C4-2B (cell line): ENCODE results near the gene CYP19A1.

Experiments
- CTCF ChIP-seq: fragments of 450-650 bp; conservative IDR thresholded peaks from 2 replicates; pipeline ENCODE4 v1.5.1; 2017; ENCODE audit warnings: mild to moderate bottlenecking
- ZFX ChIP-seq: fragments of 450-650 bp; IDR thresholded peaks from 2 replicates; pipeline ENCODE4 v1.6.1; 2017

DNA sequence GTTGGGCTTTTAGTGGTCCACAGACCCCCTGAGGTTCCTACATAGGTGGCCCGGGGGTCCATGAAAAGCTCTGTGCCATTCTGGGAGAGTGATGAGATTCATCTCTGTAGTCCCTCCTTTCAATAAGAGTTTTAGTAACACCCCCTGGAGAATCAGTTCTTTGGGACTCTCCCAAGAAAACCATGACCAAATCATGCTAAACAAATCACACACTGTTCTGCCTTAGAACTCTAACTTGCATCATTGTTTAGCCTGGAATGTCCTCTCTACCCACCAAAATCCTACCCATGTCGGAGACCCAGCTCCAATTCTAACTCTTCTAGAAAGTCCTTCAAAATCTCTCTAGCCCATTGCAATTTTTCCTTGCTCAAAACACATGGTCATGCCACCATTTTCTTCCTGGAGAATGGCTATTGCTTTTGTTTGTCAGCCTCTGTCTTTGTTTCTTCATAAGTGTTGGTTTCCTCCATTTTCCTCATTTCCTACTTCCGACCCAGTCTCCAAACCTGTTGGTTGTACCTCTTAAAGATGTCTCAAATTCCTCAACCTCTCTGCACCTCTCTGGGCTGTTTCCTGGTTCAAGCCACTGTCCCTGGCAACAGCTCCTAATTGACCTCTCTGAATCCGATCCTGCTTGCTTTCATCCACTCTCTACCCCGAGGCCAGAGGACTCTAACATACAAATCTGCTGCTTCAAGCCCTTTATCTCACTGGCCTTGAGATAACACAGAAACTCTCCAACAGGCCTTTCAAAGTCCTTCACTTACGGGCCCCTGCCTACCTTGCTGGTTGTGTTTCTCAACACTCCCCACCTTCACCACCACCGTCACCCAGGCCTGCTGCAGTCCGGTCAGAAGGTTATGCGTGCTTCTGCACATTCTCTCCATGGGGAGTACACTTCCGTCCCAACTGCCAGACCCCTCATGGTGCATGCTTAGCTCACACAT, 23.7 kb downstream of the CYP19A1 start:
- no peak for TF ChIP-seq CTCF
- TF ChIP-seq ZFX: no peak
